Epithelial cell of proximal tubule (primary cell): ENCODE data around the gene CRTC1. TPM values are rescaled to one million over a fixed set of nuclear protein-coding genes. Genes with fewer than 3 reads are reported as not detected.

Experiments
- DNase-seq: peaks from one replicate; pipeline ENCODE4 v3.0.0-alpha.2; 2011; ENCODE audit warnings: low read depth
- H3K4me3 ChIP-seq: 2 replicates; pipeline ENCODE4 v1.5.1; 2011; ENCODE audit warnings: low read depth, mild to moderate bottlenecking, low read length
- CTCF ChIP-seq: conservative IDR thresholded peaks from 2 replicates; pipeline ENCODE4 v1.5.1; 2012; ENCODE audit warnings: low read depth, mild to moderate bottlenecking, low read length
- total RNA-seq: library from RNA; depleted of rRNA; stranded (reverse); fragments of >200 nt; gene quantifications from 2 replicates; pipeline ENCODE4 v1.2.3, GENCODE V29; 2015

The CRTC1 gene
- total RNA-seq, 1 donor from 2014 or later = 3.0 TPM

- TF ChIP-seq CTCF = no peak
- no peak for DNase-seq
- no peak overlapping the region for H3K4me3 ChIP-seq
These were observed 105.3 kb downstream of the CRTC1 start for GRCh38 chr19:18788529-18789421.

GRCh38 chr19:18789422-18789869, 106.0 kb downstream of the CRTC1 start:
- no peak for TF ChIP-seq CTCF
- H3K4me3 ChIP-seq = no peak overlapping the region
- DNase-seq = no peak

- H3K4me3 ChIP-seq = no peak overlapping the region
- no peak for DNase-seq
- no peak for TF ChIP-seq CTCF
These were observed 106.5 kb downstream of the CRTC1 start for GRCh38 chr19:18789883-18790565.

- H3K4me3 ChIP-seq = no peak within 1 kb of the TSS
- TF ChIP-seq CTCF = no peak
- DNase-seq = no peak
These were observed 107.3 kb downstream of the CRTC1 start, which contains the start of gene COMP for GRCh38 chr19:18790566-18791314. Gene COMP, minus strand, starts transcription at chr19:18791305. Its CDS starts 36 bp downstream, at chr19:18791269.

GRCh38 chr19:18791315-18791678, 107.8 kb downstream of the CRTC1 start:
- no peak for TF ChIP-seq CTCF
- no peak for DNase-seq
- no peak overlapping the region for H3K4me3 ChIP-seq

GRCh38 chr19:18792661-18793060, 109.2 kb downstream of the CRTC1 start:
- no peak for DNase-seq
- TF ChIP-seq CTCF = no peak
- H3K4me3 ChIP-seq = no peak overlapping the region
